ENCODE measurements around the gene CPLX3. TPM values are rescaled to one million over a fixed set of nuclear protein-coding genes. Genes with fewer than 3 reads are reported as not detected.
A peak's percentile ranks its signal among the peaks of the same experiment; 100 is the strongest.

The CPLX3 gene
- total RNA-seq, 1 donor from 2014 or later = not detected

- no peak for TF ChIP-seq CTCF (IDR thresholded peaks at IDR 0.05; ENCODE audit: insufficient read depth, low read length, poor library complexity, severe bottlenecking)
- no peak for DNase-seq (ENCODE audit: low read depth)
- H3K4me3 ChIP-seq (ENCODE audit: low read depth, low read length) = no peak overlapping the region
- H3K27me3 ChIP-seq (ENCODE audit: control insufficient read depth, insufficient read depth, low read length) = no peaks in the 10 kb centered on the region
- no peaks in the 10 kb centered on the region for H3K36me3 ChIP-seq (ENCODE audit: control insufficient read depth, insufficient read depth, low read length)
These were observed 11.1 kb upstream of the CPLX3 start for GRCh38 chr15:74815121-74815934.

GRCh38 chr15:74815961-74816360 is 10.5 kb upstream of the CPLX3 start:
- H3K36me3 ChIP-seq (ENCODE audit: control insufficient read depth, insufficient read depth, low read length) = no peaks in the 10 kb centered on the region
- H3K27me3 ChIP-seq (ENCODE audit: control insufficient read depth, insufficient read depth, low read length) = no peaks in the 10 kb centered on the region
- TF ChIP-seq CTCF (IDR thresholded peaks at IDR 0.05; ENCODE audit: insufficient read depth, low read length, poor library complexity, severe bottlenecking) = no peak
- DNase-seq (ENCODE audit: low read depth) = no peak
- H3K4me3 ChIP-seq (ENCODE audit: low read depth, low read length) = no peak overlapping the region

- no peak for TF ChIP-seq CTCF (IDR thresholded peaks at IDR 0.05; ENCODE audit: insufficient read depth, low read length, poor library complexity, severe bottlenecking)
- DNase-seq (ENCODE audit: low read depth) = no peak
- Histone ChIP-seq H3K36me3 (ENCODE audit: control insufficient read depth, insufficient read depth, low read length) (no peaks in the 10 kb centered on the region), H3K4me3 (ENCODE audit: low read depth, low read length) (no peak overlapping the region), H3K27me3 (ENCODE audit: control insufficient read depth, insufficient read depth, low read length) (no peaks in the 10 kb centered on the region)
These were observed 9.6 kb upstream of the CPLX3 start for GRCh38 chr15:74816624-74817369.

GRCh38 chr15:74817370-74817737 is 9.1 kb upstream of the CPLX3 start:
- Histone ChIP-seq H3K36me3 (ENCODE audit: control insufficient read depth, insufficient read depth, low read length) (no peaks in the 10 kb centered on the region), H3K27me3 (ENCODE audit: control insufficient read depth, insufficient read depth, low read length) (no peaks in the 10 kb centered on the region), H3K4me3 (ENCODE audit: low read depth, low read length) (no peak overlapping the region)
- DNase-seq (ENCODE audit: low read depth) = no peak
- peak; percentile 48 for TF ChIP-seq CTCF (IDR thresholded peaks at IDR 0.05; ENCODE audit: insufficient read depth, low read length, poor library complexity, severe bottlenecking)

- H3K27me3 ChIP-seq (ENCODE audit: control insufficient read depth, insufficient read depth, low read length) = peaks cover 7% of the 10 kb centered on the region
These were observed 6.4 kb upstream of the CPLX3 start for GRCh38 chr15:74820056-74820455.

More at GRCh38 chr15:74820056-74820455, 6.4 kb upstream of the CPLX3 start:
- Histone ChIP-seq H3K4me3 (ENCODE audit: low read depth, low read length) (no peak overlapping the region), H3K36me3 (ENCODE audit: control insufficient read depth, insufficient read depth, low read length) (no peaks in the 10 kb centered on the region)
- DNase-seq (ENCODE audit: low read depth) = no peak
- TF ChIP-seq CTCF (IDR thresholded peaks at IDR 0.05; ENCODE audit: insufficient read depth, low read length, poor library complexity, severe bottlenecking) = no peak

Measured in kidney epithelial cell (primary cell).